ENCODE results near the gene ENTREP3.
"Not testable (repeated sequence)": the region's sequence is repeated elsewhere in the genome, so short reads cannot be mapped to it uniquely, and the experiment has no call there.

The ENTREP3 gene, protein sequence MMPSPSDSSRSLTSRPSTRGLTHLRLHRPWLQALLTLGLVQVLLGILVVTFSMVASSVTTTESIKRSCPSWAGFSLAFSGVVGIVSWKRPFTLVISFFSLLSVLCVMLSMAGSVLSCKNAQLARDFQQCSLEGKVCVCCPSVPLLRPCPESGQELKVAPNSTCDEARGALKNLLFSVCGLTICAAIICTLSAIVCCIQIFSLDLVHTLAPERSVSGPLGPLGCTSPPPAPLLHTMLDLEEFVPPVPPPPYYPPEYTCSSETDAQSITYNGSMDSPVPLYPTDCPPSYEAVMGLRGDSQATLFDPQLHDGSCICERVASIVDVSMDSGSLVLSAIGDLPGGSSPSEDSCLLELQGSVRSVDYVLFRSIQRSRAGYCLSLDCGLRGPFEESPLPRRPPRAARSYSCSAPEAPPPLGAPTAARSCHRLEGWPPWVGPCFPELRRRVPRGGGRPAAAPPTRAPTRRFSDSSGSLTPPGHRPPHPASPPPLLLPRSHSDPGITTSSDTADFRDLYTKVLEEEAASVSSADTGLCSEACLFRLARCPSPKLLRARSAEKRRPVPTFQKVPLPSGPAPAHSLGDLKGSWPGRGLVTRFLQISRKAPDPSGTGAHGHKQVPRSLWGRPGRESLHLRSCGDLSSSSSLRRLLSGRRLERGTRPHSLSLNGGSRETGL

DNA sequence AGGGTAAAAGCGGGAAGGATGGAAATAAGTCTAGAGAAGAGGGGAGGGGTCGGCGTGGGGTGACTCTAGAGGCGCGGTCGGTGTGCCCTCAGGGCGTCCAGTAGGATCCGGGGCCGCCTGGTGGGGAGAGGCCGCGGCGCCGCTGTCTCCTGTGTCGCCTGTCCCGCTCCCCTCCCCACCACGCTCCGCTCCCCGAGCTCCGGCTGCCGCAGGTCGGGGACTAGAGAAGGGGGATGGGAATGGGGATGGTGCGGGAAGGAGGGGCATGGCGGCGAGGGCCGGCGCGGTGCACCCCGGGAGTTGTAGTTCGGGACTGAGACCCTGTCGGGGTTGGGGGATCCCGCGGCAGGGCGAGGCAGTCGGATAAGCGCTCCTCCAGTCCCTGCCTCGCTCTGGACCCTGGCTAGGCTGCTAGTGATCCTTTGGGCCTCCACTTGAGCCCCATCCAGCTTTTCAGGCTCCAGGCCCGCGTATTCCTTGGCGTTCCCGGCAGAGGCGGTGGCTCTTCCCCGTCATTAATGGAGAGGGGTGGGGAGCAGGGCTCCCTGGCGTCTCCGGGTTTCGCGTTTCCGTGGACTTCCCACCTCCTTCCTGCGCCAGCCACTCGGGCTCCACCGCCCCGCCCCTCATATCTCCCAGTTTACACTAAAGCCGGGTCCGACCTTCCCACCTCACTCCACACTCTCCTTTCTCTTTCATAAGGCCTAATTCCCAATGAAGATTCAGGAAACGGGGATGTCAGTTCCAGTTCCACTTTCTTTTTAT, at the start of gene ENTREP3:
Gene ENTREP3 (minus strand): TSS at position 241 of the 765 bp plus-strand sequence. CDS start 606 bp downstream, outside the sequence.
- DNase-seq, result peak; percentile 90

DNA sequence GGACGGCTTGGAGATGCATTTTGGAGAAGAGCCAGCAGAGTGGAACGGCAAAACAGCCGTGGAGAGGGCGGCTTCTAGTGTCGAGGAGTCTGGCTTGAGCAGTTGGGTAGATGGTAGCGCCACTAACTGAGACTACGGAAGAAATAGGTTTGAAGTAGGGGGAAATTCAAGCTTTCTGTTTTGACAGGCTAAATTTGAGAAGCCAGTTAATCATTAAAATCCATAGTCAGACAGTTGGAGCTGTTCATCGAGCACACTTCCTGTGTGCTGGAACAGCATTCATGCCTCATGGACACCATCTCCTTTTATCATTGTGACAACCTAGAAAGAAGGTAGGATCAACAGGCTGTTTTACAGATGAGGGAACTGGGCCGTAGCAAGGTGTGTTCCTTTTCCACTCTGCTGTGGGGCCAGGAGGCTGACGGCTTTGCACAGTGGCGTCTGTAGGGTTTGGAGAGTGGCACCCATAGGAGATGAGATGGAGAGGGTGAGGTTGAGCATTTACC, 49.3 kb upstream of the ENTREP3 start:
- no peak for DNase-seq

DNA sequence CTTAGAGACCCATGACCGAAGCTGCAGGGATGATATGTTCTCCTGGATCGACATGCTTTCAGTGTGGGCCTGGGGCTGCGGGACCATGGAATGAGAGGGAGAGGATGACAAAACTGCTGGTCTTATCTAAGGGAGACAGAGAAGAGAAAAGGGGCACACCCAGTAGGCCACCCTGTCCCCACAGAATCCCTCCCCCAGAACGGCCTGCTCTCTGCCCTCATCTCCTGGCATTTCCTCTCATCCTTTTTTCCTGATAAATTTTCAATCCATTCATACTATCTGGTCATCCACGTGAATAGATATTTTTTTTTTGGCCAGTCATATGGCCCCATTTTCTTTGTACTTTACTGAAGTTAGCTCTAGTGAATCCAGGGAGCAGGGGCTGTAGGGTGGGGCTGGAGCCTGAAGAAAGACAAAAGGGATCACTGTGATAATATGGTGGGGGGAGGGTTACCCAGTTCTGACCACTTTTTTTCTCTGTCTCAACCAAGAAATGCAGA, 46.1 kb upstream of the ENTREP3 start, which contains the start of gene PKLR:
Gene PKLR (minus strand): TSS at position 97 of the 500 bp plus-strand sequence. CDS start 43 bp downstream, at position 54.
- no peak for DNase-seq

DNA sequence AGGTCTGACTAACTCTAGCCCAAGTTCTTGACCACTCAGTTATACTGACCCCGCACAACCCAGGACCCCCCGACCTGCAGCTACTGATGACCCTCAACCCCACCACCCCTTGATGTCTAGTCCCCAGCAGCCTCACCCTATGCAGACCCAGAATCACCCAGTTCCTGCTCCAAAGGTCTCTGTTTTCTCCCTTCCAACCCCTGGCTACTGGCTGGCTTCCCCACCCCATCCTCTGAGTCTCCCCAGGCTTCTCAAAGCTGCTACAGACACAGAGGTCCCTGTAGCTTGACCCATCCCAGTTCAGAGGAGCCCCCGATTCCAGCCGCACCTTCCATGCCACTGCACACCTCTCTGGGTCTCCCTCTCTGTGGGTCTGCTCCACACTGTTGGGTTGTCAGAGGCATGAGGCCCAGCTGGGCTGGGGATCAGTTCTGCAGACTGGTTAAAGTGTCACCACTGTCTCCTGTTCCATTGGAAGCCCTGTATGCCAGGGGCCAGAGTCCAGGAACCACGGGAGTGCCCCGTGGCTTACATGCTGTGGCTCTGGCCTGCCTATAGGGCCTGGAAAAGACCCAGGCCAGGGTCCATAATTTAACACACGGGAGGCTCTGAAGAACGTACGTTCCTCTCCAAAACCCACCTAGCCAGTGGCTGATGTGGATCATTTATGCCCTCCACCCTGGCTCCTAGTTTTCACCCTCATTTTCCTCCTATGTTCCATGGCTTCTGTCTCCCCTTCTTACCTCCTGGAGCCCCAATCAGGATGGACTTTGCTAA, 45.5 kb upstream of the ENTREP3 start:
- DNase-seq, result no peak

DNA sequence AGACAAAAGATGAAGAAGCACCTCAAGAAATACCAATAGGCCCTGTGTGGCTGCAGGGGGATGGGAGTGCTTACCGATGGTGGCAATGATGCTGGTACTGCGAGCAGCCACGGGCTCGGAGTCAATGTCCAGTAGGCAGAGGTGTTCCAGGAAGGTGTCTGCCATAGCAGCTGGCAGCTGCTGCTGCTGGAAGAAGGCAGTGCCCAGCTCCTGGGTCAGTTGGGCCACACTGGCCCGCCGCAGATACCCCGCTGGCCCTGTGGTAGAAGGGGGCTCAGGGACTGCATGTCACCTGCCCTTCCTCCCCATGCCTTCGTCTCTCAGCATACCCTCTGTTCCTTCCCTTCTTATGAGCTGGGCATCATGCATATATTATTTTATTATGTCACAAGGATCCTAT, 44.7 kb upstream of the ENTREP3 start:
- no peak for DNase-seq

DNA sequence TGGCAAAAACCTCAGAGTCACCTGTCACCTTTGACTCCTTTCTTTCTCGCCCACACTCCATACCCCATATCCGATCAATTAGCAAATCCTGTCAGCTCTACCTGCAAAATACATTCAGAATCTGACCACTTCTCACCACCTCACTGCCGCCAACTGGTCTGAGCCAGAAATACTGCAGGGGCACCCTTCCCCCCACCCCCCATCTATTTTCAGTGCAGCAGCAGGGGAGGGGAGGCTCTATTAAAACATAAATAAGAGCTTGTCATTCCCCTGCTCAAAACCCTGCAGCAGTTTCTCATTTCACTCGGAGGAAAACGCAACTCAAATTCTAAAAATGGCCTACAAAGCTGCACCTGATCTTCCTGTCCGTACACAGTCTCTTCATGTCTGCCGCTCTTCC, 42.1 kb upstream of the ENTREP3 start:
- no peak for DNase-seq

DNA sequence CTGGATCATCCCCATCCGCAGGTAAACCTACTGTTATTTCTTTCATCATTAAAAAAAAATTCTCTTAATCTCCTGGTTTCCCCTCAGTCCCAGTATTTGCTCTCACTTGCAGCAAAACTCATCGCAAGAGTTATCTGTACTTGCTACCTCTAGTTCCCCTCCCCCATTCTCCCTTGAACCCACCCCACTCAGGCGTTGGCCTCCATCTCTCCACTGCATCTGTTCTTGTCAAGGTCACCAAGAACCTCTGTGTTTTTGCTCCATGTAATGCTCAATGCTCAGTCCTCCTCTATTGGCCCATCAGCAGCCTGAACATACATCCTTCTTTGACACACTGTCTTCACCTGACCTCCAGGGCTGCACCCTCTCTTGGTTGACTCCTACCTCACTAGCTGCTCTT, 41.4 kb upstream of the ENTREP3 start:
- no peak for DNase-seq

DNA sequence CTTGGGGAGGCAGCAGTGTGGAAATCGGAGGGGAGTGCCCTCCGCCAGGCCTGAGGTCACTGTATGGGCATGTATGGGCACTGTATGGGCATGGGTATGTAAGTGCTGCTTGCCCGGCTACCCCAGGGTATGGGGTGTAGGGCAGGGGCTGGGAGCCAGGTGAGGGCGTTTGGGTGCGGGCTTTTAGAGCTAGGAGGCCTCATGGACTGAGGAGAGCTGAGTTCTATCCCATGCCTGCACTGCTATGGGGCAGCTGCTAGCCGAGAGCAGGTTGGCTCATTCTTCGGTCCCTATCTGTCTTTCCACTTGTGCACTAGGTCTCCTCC, 40.6 kb upstream of the ENTREP3 start:
- no peak for DNase-seq

DNA sequence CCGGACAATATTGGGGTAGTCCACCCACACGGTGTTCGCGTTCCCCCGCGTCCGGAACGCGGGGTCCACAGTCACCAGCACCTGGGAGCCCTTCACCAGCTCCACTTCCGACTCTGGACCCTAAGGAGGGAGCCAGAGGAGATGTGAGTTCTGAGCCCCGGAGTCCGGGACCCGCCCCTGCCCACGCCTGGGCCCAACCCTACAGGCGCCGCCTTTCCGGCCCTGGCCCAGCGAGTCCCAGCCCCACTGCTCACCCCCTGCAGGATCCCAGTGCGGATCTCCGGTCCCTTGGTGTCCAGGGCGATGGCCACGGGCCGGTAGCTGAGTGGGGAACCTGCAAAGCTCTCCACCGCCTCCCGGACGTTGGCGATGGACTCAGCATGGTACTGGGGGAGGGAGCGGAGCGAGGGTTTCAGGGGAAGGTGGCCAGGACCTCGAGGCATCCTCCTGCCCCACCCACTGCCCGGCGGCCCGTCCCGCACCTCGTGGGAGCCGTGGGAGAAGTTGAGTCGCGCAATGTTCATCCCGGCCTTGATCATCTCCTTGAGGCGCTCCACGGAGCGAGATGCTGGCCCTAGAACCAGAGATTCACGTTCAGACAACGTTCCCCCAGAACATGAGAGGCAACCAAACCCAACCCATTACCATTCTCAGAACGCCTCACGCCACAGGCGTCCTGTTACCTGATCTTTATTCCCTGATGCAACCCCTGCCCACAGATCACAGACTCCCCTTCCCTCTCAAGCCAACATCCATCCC, 40.1 kb upstream of the ENTREP3 start:
- no peak for DNase-seq

DNA sequence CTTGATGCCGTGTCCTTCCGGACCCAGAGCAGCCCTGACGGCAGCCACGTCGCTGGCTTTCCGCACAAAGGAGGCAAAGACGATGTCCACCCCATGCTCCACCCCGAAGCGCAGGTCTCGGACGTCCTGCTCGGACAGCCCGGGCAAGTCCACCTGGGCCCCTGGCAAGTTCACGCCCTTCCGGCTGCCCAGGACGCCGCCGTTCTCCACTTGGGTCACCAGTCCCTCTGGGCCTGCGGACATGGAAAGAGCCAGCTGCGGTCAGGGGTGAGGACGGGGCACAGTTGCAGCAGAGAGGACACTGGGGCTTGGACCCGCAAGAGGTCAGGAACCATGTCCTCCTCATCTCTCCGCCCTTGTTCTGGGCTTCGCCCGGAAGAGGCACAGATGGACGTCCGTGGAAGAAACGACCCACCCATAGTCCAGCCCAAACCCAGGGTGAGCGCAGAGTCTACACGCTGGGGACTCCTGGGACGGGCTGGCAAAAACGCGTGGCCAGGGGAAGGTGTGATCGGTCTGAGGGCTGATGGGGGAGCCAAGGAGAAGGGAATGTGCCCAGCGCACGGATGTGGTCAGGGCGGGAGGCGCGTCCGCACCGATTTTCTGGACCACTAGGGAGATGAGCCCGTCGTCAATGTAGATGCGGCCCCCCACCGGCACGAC, 39.4 kb upstream of the ENTREP3 start:
- DNase-seq, result no peak

DNA sequence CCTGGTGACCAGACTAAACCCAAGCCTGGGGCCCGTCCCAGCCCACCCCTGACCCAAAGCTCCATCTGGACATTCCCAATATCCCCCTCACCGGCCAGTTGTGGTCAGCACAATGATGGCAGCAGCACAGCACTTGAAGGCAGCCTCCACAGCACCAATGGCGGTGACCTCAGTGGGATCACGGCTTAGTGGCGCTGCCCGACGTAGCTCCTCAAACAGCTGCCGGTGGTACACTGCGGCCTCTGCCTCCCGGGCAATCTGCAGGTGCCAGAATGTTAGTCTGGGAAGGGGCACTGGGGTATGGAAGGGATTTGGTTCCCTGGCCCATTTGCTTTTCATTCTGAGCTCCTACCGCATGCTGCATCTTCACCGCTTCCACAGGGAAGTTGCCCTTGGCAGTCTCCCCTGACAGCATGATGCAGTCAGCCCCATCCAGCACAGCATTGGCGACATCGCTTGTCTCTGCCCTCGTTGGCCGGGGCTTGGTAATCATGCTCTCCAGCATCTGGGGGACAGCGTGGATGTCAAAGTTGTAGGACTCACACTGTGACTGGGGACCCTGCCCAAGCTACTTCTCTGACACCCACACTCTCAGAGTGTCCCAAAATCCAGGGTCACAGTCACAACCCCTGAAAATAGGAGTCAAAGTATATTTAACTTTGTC, 37.9 kb upstream of the ENTREP3 start:
- DNase-seq, result no peak

DNA sequence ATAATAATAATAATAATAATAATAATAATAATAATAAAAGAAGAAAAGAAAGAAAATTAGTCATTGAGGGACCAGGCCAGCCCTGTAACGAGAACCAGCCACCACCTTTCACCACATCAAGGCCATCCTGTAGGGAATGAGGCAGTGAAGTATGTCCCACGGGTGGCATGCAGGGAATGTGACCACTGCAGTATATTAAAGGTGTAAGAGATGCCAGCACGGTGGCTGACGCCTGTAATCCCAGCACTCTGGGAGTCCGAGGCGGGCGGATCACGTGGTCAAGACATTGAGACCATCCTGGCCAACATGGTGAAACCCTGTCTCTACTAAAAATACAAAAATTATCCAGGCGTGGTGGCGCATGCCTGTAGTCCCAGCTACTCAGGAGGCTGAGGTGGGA, 35.7 kb upstream of the ENTREP3 start:
- DNase-seq, result not testable (repeated sequence)

DNA sequence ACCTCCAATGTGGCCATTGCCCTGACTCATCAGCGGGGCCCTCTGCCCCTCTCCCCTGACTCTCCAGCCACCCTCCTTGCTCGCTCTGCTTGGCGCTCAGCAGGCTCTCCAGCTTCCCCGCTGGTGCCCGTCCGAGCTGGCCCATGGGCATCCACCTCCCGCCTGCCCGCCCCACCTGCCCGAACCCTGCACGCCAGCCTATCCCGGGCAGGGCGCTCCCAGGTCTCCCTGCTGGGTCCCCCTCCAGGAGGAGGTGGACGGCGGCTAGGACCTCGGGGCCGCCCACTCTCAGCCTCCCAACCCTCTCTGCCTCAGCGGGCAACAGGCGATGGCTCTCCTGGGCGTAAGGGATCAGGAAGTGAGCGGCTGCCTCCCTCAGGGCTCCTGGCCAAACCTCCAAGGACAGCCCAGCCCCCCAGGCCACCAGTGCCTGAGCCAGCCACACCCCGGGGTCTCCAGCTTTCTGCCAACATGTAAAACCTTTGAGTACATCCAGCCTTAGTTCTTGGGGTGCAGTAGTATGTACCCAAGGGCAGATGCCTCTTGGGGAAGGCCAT, 32.8 kb upstream of the ENTREP3 start:
- no peak for DNase-seq

DNA sequence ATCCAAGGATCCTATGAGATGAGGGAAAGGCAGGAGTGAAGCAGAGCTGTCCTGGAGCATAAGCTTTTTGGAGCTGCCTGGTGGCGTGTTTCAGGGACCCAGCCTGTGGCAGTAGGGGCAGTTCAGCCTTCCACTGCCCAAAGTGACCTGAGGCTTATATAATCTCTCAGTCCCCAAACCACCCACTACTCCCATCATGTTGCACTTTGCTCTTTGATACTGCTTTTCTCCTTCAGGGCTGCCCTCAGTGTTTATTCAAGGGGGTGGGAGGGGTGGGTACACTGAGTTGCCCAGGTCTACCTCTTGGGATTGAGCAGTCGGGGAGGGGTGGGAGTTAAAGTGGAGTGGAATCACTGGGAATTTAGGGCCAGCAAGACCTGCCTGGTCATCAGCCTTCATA, 31.3 kb upstream of the ENTREP3 start:
- no peak for DNase-seq

DNA sequence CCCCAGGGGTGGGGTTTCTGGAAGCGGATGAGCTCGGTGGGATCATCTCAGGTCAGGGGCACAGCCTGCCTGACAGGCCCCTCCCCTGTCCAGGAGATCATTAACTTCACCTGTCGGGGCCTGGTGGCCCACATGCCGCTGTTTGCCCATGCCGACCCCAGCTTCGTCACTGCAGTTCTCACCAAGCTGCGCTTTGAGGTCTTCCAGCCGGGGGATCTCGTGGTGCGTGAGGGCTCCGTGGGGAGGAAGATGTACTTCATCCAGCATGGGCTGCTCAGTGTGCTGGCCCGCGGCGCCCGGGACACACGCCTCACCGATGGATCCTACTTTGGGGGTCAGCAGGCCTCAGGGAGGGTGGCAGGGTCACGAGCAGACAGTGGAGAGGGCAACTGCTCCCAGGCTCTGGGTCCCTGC, 30.4 kb upstream of the ENTREP3 start:
- DNase-seq, result no peak

DNA sequence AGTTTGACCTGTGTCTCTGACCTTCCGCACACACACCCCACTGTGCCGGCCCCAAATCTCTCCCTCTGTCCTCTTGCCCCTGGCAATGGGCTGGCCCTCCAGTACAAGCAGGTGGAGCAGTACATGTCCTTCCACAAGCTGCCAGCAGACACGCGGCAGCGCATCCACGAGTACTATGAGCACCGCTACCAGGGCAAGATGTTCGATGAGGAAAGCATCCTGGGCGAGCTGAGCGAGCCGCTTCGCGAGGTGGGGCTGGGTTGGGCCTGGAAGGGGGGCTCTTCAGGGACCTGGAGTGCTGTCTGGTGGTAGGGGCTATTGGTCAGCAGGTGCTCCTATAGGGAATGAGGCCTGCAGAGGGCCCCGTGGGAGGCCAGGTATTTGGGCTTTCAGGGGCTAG, 29.8 kb upstream of the ENTREP3 start:
- DNase-seq, result no peak

DNA sequence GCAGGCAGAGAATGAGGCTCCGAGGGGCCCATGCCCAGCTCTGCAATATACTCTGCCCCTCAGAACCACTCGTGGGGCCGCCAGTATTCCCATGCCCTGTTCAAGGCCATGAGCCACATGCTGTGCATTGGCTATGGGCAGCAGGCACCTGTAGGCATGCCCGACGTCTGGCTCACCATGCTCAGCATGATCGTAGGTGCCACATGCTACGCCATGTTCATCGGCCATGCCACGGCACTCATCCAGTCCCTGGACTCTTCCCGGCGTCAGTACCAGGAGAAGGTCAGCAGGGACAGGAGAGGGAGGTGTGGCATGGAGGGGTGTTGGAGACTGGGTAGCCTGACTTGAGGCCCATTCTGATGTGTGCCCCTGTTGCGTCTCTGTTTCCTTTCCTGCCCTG, 29.2 kb upstream of the ENTREP3 start:
- DNase-seq, result no peak

DNA sequence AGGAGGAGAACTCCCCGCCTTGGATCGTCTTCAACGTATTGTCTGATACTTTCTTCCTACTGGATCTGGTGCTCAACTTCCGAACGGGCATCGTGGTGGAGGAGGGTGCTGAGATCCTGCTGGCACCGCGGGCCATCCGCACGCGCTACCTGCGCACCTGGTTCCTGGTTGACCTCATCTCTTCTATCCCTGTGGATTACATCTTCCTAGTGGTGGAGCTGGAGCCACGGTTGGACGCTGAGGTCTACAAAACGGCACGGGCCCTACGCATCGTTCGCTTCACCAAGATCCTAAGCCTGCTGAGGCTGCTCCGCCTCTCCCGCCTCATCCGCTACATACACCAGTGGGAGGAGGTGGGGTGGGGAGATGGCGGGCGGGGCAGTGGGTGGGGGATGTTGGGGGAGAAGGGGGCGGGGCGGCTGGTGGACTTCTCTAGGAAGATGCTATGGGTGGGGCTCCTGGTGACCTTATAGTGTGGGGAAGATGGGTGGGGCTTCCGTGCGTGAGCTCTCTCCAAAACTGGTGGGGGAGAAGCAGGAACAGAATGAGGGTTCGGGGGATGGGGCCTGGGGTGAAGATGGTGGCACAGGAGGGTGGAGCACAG, 27.3 kb upstream of the ENTREP3 start:
- no peak for DNase-seq

DNA sequence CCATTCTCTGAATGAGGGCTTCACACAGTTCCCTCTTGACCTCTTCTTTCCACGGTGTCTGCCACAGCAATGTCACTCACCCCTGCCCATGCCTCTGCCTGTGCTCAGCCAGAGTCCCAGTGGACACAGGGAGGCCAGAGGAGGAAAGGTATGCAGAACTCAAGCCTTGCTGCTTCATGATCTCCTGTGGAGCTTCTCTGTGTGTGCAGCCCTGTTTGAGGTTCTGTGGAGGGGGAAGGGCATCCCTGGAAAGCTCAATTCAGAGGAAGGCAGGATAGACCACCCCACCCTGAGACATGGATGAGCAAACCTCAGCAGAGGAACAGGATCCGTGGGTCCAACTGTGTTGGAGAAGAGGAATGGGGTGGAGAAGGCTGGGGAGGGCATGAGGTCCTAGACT, 24.0 kb upstream of the ENTREP3 start:
- DNase-seq, result no peak

DNA sequence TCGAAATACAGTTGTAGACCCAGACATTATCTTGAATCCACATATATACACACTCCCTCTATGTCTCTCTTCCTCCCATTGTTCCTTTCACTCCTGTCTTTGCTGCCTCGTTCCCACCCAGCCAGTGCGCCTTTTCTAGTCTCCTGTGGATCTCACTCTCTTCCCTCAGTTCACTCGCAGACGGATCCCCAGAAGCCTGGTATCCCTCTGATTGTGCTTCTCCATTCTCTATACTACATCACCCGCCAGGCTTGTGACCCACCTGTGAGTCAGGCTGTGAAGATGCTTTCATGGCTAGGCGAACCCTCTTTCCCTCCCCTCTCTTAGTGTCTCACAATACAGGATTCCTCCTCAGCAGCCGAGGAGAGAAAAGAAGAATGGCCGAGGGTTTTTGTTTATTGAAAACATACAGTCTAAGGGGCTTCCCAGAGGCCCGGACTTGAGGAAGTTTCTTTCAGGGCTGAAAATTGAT, 23.4 kb upstream of the ENTREP3 start:
- no peak for DNase-seq

Measured in activated effector memory CD4-positive, alpha-beta T cell treated with anti-CD3 and anti-CD28 coated beads, Interleukin-2, amount 50 U/mL, for 16 hours (primary cell).